IPS-15b (cell line): Measurements from ENCODE around the gene ARAP2.

ENCODE experiments used
- H3K27me3 ChIP-seq: one replicate; pipeline ENCODE4 v1.6.1; 2013; ENCODE audit warnings: low read length; ENCODE audit not compliant: control insufficient read depth, insufficient read depth
- H3K36me3 ChIP-seq: one replicate; pipeline ENCODE4 v1.6.1; 2013; ENCODE audit warnings: low read length; ENCODE audit not compliant: control insufficient read depth, insufficient read depth
- H3K4me1 ChIP-seq: one replicate; pipeline ENCODE4 v1.6.1; 2013; ENCODE audit warnings: mild to moderate bottlenecking, low read length; ENCODE audit not compliant: control insufficient read depth, insufficient read depth
- H3K4me3 ChIP-seq: one replicate; pipeline ENCODE4 v1.5.1; 2013; ENCODE audit warnings: low read depth, low read length
- H3K9ac ChIP-seq: one replicate; pipeline ENCODE4 v1.6.1; 2013; ENCODE audit warnings: low read depth, mild to moderate bottlenecking, low read length
- H3K9me3 ChIP-seq: one replicate; pipeline ENCODE4 v1.6.1; 2013; ENCODE audit warnings: mild to moderate bottlenecking, low read length; ENCODE audit not compliant: control insufficient read depth, insufficient read depth

ARAP2 gene

GRCh38 chr4:36251983-36252382 lies 7.7 kb upstream of the ARAP2 start:
- Histone ChIP-seq H3K4me3 (no peak overlapping the region), H3K9ac (no peak overlapping the region), H3K9me3 (no peaks in the 10 kb centered on the region), H3K4me1 (no peaks in the 10 kb centered on the region), H3K36me3 (no peaks in the 10 kb centered on the region), H3K27me3 (no peaks in the 10 kb centered on the region)

- peaks cover 3% of the 10 kb centered on the region for H3K4me1 ChIP-seq
- no peaks in the 10 kb centered on the region for H3K36me3 ChIP-seq
- H3K4me3 ChIP-seq, result no peak overlapping the region
These were observed 5.3 kb upstream of the ARAP2 start for GRCh38 chr4:36249610-36250009.

GRCh38 chr4:36243355-36244256 lies 708 bp downstream of the ARAP2 start:
- H3K4me1 ChIP-seq, result peaks cover 3% of the 10 kb centered on the region
- peak overlapping the region; percentile 62 for H3K4me3 ChIP-seq
- peaks cover 40% of the 10 kb centered on the region for H3K27me3 ChIP-seq
- peak overlapping the region; percentile 70 for H3K9ac ChIP-seq
- H3K36me3 ChIP-seq, result no peaks in the 10 kb centered on the region
- H3K9me3 ChIP-seq, result no peaks in the 10 kb centered on the region

More at GRCh38 chr4:36249610-36250009, 5.3 kb upstream of the ARAP2 start:
- Histone ChIP-seq H3K27me3 (peaks cover 13% of the 10 kb centered on the region), H3K9me3 (no peaks in the 10 kb centered on the region), H3K9ac (no peak overlapping the region)

- Histone ChIP-seq H3K4me1 (peaks cover 3% of the 10 kb centered on the region), H3K4me3 (no peak overlapping the region), H3K9me3 (no peaks in the 10 kb centered on the region), H3K36me3 (no peaks in the 10 kb centered on the region), H3K9ac (no peak overlapping the region), H3K27me3 (peaks cover 40% of the 10 kb centered on the region)
These were observed 1.5 kb downstream of the ARAP2 start for GRCh38 chr4:36242629-36243354.

- Histone ChIP-seq H3K9me3 (no peaks in the 10 kb centered on the region), H3K9ac (no peak overlapping the region), H3K4me1 (peaks cover 3% of the 10 kb centered on the region), H3K27me3 (peaks cover 40% of the 10 kb centered on the region), H3K4me3 (no peak overlapping the region), H3K36me3 (no peaks in the 10 kb centered on the region)
These were observed 2.5 kb downstream of the ARAP2 start for GRCh38 chr4:36241771-36242170.

- peaks cover 13% of the 10 kb centered on the region for H3K27me3 ChIP-seq
- no peaks in the 10 kb centered on the region for H3K4me1 ChIP-seq
- H3K9ac ChIP-seq, result no peak overlapping the region
- no peak overlapping the region for H3K4me3 ChIP-seq
- no peaks in the 10 kb centered on the region for H3K36me3 ChIP-seq
- H3K9me3 ChIP-seq, result no peaks in the 10 kb centered on the region
These were observed 6.7 kb downstream of the ARAP2 start for GRCh38 chr4:36237366-36238313.

GRCh38 chr4:36236159-36236558 lies 8.2 kb downstream of the ARAP2 start:
- H3K27me3 ChIP-seq, result peaks cover 4% of the 10 kb centered on the region
- H3K36me3 ChIP-seq, result no peaks in the 10 kb centered on the region
- H3K9ac ChIP-seq, result no peak overlapping the region

GRCh38 chr4:36235306-36235705 lies 9.0 kb downstream of the ARAP2 start:
- H3K4me1 ChIP-seq, result no peaks in the 10 kb centered on the region
- no peaks in the 10 kb centered on the region for H3K27me3 ChIP-seq
- no peak overlapping the region for H3K9ac ChIP-seq
- H3K9me3 ChIP-seq, result no peaks in the 10 kb centered on the region
- H3K4me3 ChIP-seq, result no peak overlapping the region
- H3K36me3 ChIP-seq, result no peaks in the 10 kb centered on the region

More at GRCh38 chr4:36236159-36236558, 8.2 kb downstream of the ARAP2 start:
- H3K4me3 ChIP-seq, result no peak overlapping the region
- H3K9me3 ChIP-seq, result no peaks in the 10 kb centered on the region
- H3K4me1 ChIP-seq, result no peaks in the 10 kb centered on the region

- Histone ChIP-seq H3K36me3 (no peaks in the 10 kb centered on the region), H3K9me3 (no peaks in the 10 kb centered on the region), H3K4me1 (no peaks in the 10 kb centered on the region), H3K9ac (no peak overlapping the region), H3K4me3 (no peak overlapping the region), H3K27me3 (no peaks in the 10 kb centered on the region)
These were observed 10.6 kb downstream of the ARAP2 start for GRCh38 chr4:36233567-36234266.

- Histone ChIP-seq H3K4me3 (no peak overlapping the region), H3K36me3 (no peaks in the 10 kb centered on the region), H3K27me3 (no peaks in the 10 kb centered on the region)
These were observed 13.8 kb downstream of the ARAP2 start for GRCh38 chr4:36230534-36230933.

GRCh38 chr4:36227913-36228312 lies 16.4 kb downstream of the ARAP2 start:
- no peaks in the 10 kb centered on the region for H3K36me3 ChIP-seq
- no peaks in the 10 kb centered on the region for H3K4me1 ChIP-seq

More at GRCh38 chr4:36230534-36230933, 13.8 kb downstream of the ARAP2 start:
- no peaks in the 10 kb centered on the region for H3K4me1 ChIP-seq
- H3K9me3 ChIP-seq, result no peaks in the 10 kb centered on the region
- no peak overlapping the region for H3K9ac ChIP-seq

More at GRCh38 chr4:36227913-36228312, 16.4 kb downstream of the ARAP2 start:
- Histone ChIP-seq H3K4me3 (no peak overlapping the region), H3K9me3 (no peaks in the 10 kb centered on the region), H3K27me3 (no peaks in the 10 kb centered on the region), H3K9ac (no peak overlapping the region)
